ENCODE data around the gene GNAI2.

GRCh38 chr3:50289130-50289529, 53.1 kb downstream of the GNAI2 start:
- TF ChIP-seq CTCF (IDR thresholded peaks at IDR 0.05) (no peak), ZFX (IDR thresholded peaks at IDR 0.05; ENCODE audit: borderline replicate concordance) (no peak)
